HCT116 (cell line): ENCODE measurements around the gene AGTRAP. TPM values are rescaled to one million over a fixed set of nuclear protein-coding genes. Genes with fewer than 3 reads are reported as not detected.

Experiments used
- ATAC-seq: fragments of 200-7000 bp; cut with Tn5 transposase; 2 replicates; pipeline ENCODE4 v1.9.1; 2020; ENCODE audit warnings: mild to moderate bottlenecking, moderate library complexity
- Bru-seq: library from RNA; stranded (reverse); fragments of 400-500 nt; gene quantifications from one replicate; lab custom pipeline; 2021; lab: Mats Ljungman, UMichigan
- BruChase-seq, 2 experiments: library from RNA; stranded (reverse); fragments of 400-500 nt; gene quantifications; one replicate each; lab custom pipeline; 2021; lab: Mats Ljungman, UMichigan
- BruUV-seq: library from RNA; stranded (reverse); fragments of 400-500 nt; replicated peaks from 2 replicates; lab custom pipeline; 2021; lab: Mats Ljungman, UMichigan
- CTCF ChIA-PET: fragments of 300-600 bp; sonication (Branson Sonifier 250); formaldehyde crosslinking; loops from one replicate; lab custom pipeline; 2021; ENCODE audit warnings: antibody characterized with exemption; lab: Charles Lee
- POLR2A ChIA-PET: fragments of 300-600, 350-600 bp; sonication (Branson Sonifier 250); formaldehyde crosslinking; loops from one replicate; lab custom pipeline; 2021; ENCODE audit warnings: antibody characterized with exemption; lab: Charles Lee
- RAD21 ChIA-PET, 2 experiments: fragments of 300-600 bp; sonication (Branson Sonifier 250); formaldehyde crosslinking; loops; one replicate each; lab custom pipeline; 2023; ENCODE audit warnings: low total read pairs in 2 of 2; ENCODE audit not compliant: uncharacterized antibody in 2 of 2, unreplicated experiment in 2 of 2, low non-redundant PET in 1 of 2; lab: Charles Lee
- DNase-seq: peaks from one replicate; pipeline ENCODE4 v3.0.0-alpha.2; 2010; ENCODE audit warnings: low read depth, low spot score
- H2AFZ ChIP-seq: fragments of 200-600 bp; shearing (Covaris generic), sonication (generic); 2 replicates; pipeline ENCODE4 v1.6.1; 2017; ENCODE audit warnings: low read depth, mixed run types, mixed read lengths, antibody characterized with exemption, low read length; ENCODE audit not compliant: poor library complexity, severe bottlenecking
- H3K27ac ChIP-seq: 2 replicates; pipeline ENCODE4 v1.5.1; 2012; ENCODE audit warnings: low read depth, low read length
- H3K27me3 ChIP-seq: fragments of 200-600 bp; sonication (generic); 2 replicates; pipeline ENCODE4 v1.6.1; 2016; ENCODE audit warnings: mixed run types, low read length, mixed read lengths; ENCODE audit not compliant: insufficient read depth
- H3K36me3 ChIP-seq, 2 experiments: fragments of 200-500 bp in 1 of 2; fragments of 200-600 bp in 1 of 2; sonication (Bioruptor generic) in 1 of 2; sonication (generic) in 1 of 2; 2 replicates each; pipeline versions ENCODE4 v1.5.1 to v1.6.1; 2014 to 2016; ENCODE audit warnings: low read length in 2 of 2, inconsistent platforms in 1 of 2, mixed read lengths in 1 of 2, mixed run types in 1 of 2; ENCODE audit not compliant: insufficient read depth in 2 of 2, control insufficient read depth in 1 of 2
- H3K4me1 ChIP-seq, 2 experiments: fragments of 200-600 bp in 1 of 2; sonication (generic) in 1 of 2; 2 replicates each; pipeline versions ENCODE4 v1.5.1 to v1.6.1; 2012 to 2017; ENCODE audit warnings: low read length in 2 of 2, inconsistent platforms in 1 of 2, mild to moderate bottlenecking in 1 of 2, mixed read lengths in 1 of 2, mixed run types in 1 of 2, moderate library complexity in 1 of 2; ENCODE audit not compliant: insufficient read depth in 2 of 2, control insufficient read depth in 1 of 2
- H3K4me2 ChIP-seq: fragments of 200-600 bp; sonication (generic); 2 replicates; pipeline ENCODE4 v1.6.1; 2017; ENCODE audit warnings: mixed run types, low read length, mixed read lengths
- H3K4me3 ChIP-seq, 2 experiments: fragments of 200-600 bp in 1 of 2; sonication (generic) in 1 of 2; replicated peaks in 1 of 2; 2 replicates each; pipeline ENCODE4 v1.5.1; 2011 to 2016; ENCODE audit warnings: low read length in 2 of 2, control low read depth in 1 of 2, low read depth in 1 of 2, mild to moderate bottlenecking in 1 of 2, mixed read lengths in 1 of 2, mixed run types in 1 of 2
- H3K79me2 ChIP-seq: fragments of 200-600 bp; sonication (generic); 2 replicates; pipeline ENCODE4 v1.6.1; 2017; ENCODE audit warnings: mild to moderate bottlenecking, mixed run types, low read length, moderate library complexity, mixed read lengths; ENCODE audit not compliant: insufficient read depth
- H3K9ac ChIP-seq: fragments of 200-600 bp; sonication (generic); 2 replicates; pipeline ENCODE4 v1.6.1; 2016; ENCODE audit warnings: low read length, mixed read lengths
- H3K9me2 ChIP-seq: fragments of 200-600 bp; sonication (generic), shearing (Covaris generic); 2 replicates; pipeline ENCODE4 v1.6.1; 2017; ENCODE audit warnings: mixed run types, mild to moderate bottlenecking, moderate library complexity; ENCODE audit not compliant: insufficient read depth
- H3K9me3 ChIP-seq, 2 experiments: fragments of 200-500 bp in 1 of 2; fragments of 200-600 bp in 1 of 2; sonication (Bioruptor generic) in 1 of 2; sonication (generic) in 1 of 2; 2 replicates each; pipeline ENCODE4 v1.6.1; 2014 to 2017; ENCODE audit warnings: low read length in 2 of 2, mixed read lengths in 2 of 2, inconsistent platforms in 1 of 2, low read depth in 1 of 2, mild to moderate bottlenecking in 1 of 2, mixed run types in 1 of 2, moderate library complexity in 1 of 2; ENCODE audit not compliant: control insufficient read depth in 1 of 2, insufficient read depth in 1 of 2
- H4K20me1 ChIP-seq: fragments of 200-600 bp; sonication (generic), shearing (Covaris generic); 2 replicates; pipeline ENCODE4 v1.6.1; 2017; ENCODE audit warnings: mixed run types, mild to moderate bottlenecking, moderate library complexity; ENCODE audit not compliant: insufficient read depth
- CBX3 ChIP-seq: IDR thresholded peaks from 2 replicates; pipeline ENCODE4 v1.6.1; 2012; ENCODE audit warnings: low read depth
- EGR1 ChIP-seq: IDR thresholded peaks from 2 replicates; pipeline ENCODE4 v1.6.1; 2012; ENCODE audit warnings: low read depth
- EZH2 ChIP-seq: fragments of 200-600 bp; sonication (generic); IDR thresholded peaks from 2 replicates; pipeline ENCODE4 v1.6.1; 2017; ENCODE audit warnings: antibody characterized with exemption, mixed run types
- POLR2A ChIP-seq: IDR thresholded peaks from 2 replicates; pipeline ENCODE4 v1.7.0; 2011; ENCODE audit warnings: borderline replicate concordance; ENCODE audit not compliant: insufficient read depth, insufficient read length; ENCODE audit errors: extremely low read depth
- POLR2AphosphoS5 ChIP-seq: IDR thresholded peaks from 2 replicates; pipeline ENCODE4 v1.6.1; 2011; ENCODE audit warnings: mild to moderate bottlenecking, low read depth, low read length, moderate library complexity
- RAD21 ChIP-seq: IDR thresholded peaks from 2 replicates; pipeline ENCODE4 v1.6.1; 2012; ENCODE audit warnings: low read depth, mild to moderate bottlenecking
- SIN3A ChIP-seq: IDR thresholded peaks from 2 replicates; pipeline ENCODE4 v1.6.1; 2012; ENCODE audit warnings: low read depth
- SP1 ChIP-seq: IDR thresholded peaks from 2 replicates; pipeline ENCODE4 v1.6.1; 2012; ENCODE audit warnings: low read depth
- intact Hi-C: fragments of 100-400 bp; cut with micrococcal nuclease; formaldehyde crosslinking; loops from 2 replicates; pipeline ENCODE4 v1.10.0; 2022
- long read RNA-seq: library from polyadenylated mRNA; unstranded; transcript quantifications from one replicate; pipeline ENCODE4 v2.0.0, GENCODE V29; 2021; ENCODE audit not compliant: unreplicated experiment
- polyA plus RNA-seq: library from polyadenylated mRNA; unstranded; fragments of >200 nt; gene quantifications from 2 replicates; pipeline ENCODE4 v1.2.1, GENCODE V29; 2012; ENCODE audit warnings: missing spikeins
- total RNA-seq: library from RNA; stranded (reverse); gene quantifications from one replicate; pipeline ENCODE4 v1.2.1, GENCODE V29; 2021; ENCODE audit not compliant: unreplicated experiment
- TF ChIP-seq, protein P1 (sequence below): IDR thresholded peaks from 2 replicates; pipeline ENCODE4 v1.6.1; 2012
- TF ChIP-seq, protein P2 (sequence below): IDR thresholded peaks from 2 replicates; pipeline ENCODE4 v1.6.1; 2012
- TF ChIP-seq, protein P3 (sequence below), 3 experiments: fragments of 200-600 bp in 1 of 3; sonication (generic) in 1 of 3; IDR thresholded peaks in 2 of 3; conservative IDR thresholded peaks in 1 of 3; 2 replicates each; pipeline ENCODE4 v1.5.1; 2012 to 2017; ENCODE audit warnings: low read depth in 2 of 3, low read length in 2 of 3, antibody characterized with exemption in 1 of 3, borderline replicate concordance in 1 of 3, control low read depth in 1 of 3, mild to moderate bottlenecking in 1 of 3, mixed read lengths in 1 of 3, mixed run types in 1 of 3, moderate library complexity in 1 of 3; ENCODE audit not compliant: insufficient read depth in 1 of 3

AGTRAP gene, protein sequence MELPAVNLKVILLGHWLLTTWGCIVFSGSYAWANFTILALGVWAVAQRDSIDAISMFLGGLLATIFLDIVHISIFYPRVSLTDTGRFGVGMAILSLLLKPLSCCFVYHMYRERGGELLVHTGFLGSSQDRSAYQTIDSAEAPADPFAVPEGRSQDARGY
- total RNA-seq = 49.0 TPM
- polyA plus RNA-seq = 51.9 and 61.4 TPM in 2 replicates
- percentile 61 among the genes with signal in this experiment for Bru-seq, nascent RNA
- percentile 59 among the genes with signal in this experiment for BruChase-seq, experiment 1, labeled RNA remaining after a 6-hour chase
- BruChase-seq, experiment 2, labeled RNA remaining after a 2-hour chase = percentile 70 among the genes with signal in this experiment
- long read RNA-seq, transcript AGTRAP-203 (5 exons, 1,100 nt) = minor isoform, 12 of 99 reads
- long read RNA-seq, transcript AGTRAP-201 (5 exons, 1,107 nt) = major isoform, 62 of 99 reads
- long read RNA-seq, partial matches to known transcripts = 3 of 99 reads
- long read RNA-seq, other reads (novel, unspliced or antisense) = 18 of 99 reads

DNA sequence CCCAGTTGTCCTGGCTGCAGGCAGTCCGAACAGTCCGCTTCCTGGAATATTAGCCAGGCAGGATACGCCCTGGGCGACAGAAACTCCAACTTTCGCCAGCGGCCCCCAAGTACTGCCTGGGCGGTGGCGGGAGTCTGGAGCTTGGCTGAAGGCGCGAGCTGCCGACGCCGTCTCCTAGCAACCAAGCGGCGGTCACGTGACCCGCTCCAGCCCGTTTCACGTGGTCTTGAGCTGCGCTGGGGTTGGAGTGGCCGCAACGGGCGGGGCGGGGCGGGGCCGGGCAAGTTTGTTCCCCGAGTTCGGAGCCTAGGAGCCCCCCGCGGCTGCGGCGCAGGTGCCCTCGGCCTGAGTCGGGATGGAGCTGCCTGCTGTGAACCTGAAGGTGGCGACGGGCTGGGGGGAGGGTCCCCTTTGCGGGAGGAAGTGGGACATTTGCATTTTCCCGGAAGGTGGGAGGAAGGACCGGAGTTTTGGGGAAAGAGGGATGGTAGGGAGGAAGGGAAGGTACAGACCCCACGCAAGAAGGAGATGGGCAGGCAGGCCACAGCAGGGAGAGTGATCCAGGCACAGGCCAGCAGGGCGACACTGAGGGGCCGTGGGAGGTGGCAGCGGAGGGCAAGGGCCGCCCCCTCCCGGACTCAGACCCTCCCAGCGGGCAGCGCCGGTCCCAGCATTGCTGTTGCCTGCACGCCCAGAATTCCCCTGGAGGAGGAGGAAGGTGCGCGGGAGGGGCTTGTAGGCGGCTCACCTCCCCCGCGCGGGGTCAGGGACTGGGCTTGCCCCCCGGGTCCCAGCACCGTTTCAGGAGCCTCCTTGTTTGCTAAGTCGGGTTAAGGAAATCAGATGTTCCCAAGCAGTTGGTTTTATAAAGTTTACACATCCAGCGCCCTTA is at the start of gene AGTRAP:
AGTRAP (plus strand) TSS at position 283 of the 892 bp plus-strand sequence; CDS start at position 356, 73 bp downstream.
- BruUV-seq = no TSS peak

More for the DNA sequence above, at the start of gene AGTRAP:
- Histone ChIP-seq H3K27me3 (no peaks in the 10 kb centered on the region), H3K9me3 (no peaks in the 10 kb centered on the region), H3K79me2 (peaks cover 8% of the 10 kb centered on the region), H3K9me2 (no peaks in the 10 kb centered on the region), H3K4me2 (peak within 1 kb of the TSS; percentile 93), H4K20me1 (no peaks in the 10 kb centered on the region), H3K36me3 (no peaks in the 10 kb centered on the region), H3K4me3 (peak within 1 kb of the TSS; percentile 91 to 92), H3K4me1 (peaks cover 14 to 42% of the 10 kb centered on the region in 2 experiments), H2AFZ (peak within 1 kb of the TSS; percentile 24), H3K27ac (peak within 1 kb of the TSS; percentile 85), H3K9ac (peak within 1 kb of the TSS; percentile 77)
- DNase-seq (peak; percentile 82), ATAC-seq (peak; percentile 85)
- intact Hi-C loops = no loop called here
- CTCF ChIA-PET = interaction anchor here (0.6 to 0.7 kb wide), 2 partner anchors 91 to 454 kb away, joined by 3 read pairs; no protein-coding TSS in a partner anchor
- POLR2A ChIA-PET = no interaction called here
- TF ChIP-seq EGR1 (peak; percentile 63; the same call in 1 of the 2 replicates), POLR2AphosphoS5 (peak; percentile 65), EZH2 (no peak), RAD21 (no peak), CBX3 (0 out of 2 replicates have a peak, but pooled peaks have one; percentile 29), SIN3A (peak; percentile 89), POLR2A (peak; percentile 34), SP1 (no peak; the same call in 1 of the 2 replicates)
- TF ChIP-seq, protein P1, sequence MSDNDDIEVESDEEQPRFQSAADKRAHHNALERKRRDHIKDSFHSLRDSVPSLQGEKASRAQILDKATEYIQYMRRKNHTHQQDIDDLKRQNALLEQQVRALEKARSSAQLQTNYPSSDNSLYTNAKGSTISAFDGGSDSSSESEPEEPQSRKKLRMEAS = peak; percentile 83
- TF ChIP-seq, protein P2, sequence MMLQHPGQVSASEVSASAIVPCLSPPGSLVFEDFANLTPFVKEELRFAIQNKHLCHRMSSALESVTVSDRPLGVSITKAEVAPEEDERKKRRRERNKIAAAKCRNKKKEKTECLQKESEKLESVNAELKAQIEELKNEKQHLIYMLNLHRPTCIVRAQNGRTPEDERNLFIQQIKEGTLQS = no peak
- TF ChIP-seq, protein P3, sequence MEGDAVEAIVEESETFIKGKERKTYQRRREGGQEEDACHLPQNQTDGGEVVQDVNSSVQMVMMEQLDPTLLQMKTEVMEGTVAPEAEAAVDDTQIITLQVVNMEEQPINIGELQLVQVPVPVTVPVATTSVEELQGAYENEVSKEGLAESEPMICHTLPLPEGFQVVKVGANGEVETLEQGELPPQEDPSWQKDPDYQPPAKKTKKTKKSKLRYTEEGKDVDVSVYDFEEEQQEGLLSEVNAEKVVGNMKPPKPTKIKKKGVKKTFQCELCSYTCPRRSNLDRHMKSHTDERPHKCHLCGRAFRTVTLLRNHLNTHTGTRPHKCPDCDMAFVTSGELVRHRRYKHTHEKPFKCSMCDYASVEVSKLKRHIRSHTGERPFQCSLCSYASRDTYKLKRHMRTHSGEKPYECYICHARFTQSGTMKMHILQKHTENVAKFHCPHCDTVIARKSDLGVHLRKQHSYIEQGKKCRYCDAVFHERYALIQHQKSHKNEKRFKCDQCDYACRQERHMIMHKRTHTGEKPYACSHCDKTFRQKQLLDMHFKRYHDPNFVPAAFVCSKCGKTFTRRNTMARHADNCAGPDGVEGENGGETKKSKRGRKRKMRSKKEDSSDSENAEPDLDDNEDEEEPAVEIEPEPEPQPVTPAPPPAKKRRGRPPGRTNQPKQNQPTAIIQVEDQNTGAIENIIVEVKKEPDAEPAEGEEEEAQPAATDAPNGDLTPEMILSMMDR (IDR thresholded peaks at IDR 0.05 in 2 of 3, conservative IDR thresholded peaks at IDR 0.05 in 1 of 3; ENCODE audit: borderline replicate concordance in 1 of 3, insufficient read depth in 1 of 3, low read depth in 2 of 3, low read length in 2 of 3) = 0 out of 6 replicates have a peak, but pooled peaks of 1 of the 3 experiments have one; percentile 11
- RAD21 ChIA-PET = no interaction called here
